GM18520 (cell line): ENCODE results near the gene TEAD1.
"Not testable (repeated sequence)": the region's sequence is repeated elsewhere in the genome, so short reads cannot be mapped to it uniquely, and the experiment has no call there.

Source experiments
- ATAC-seq: cut with Tn5 transposase; IDR thresholded peaks from one replicate; pipeline ENCODE4 v1.9.1; 2021; ENCODE audit not compliant: unreplicated experiment

TEAD1 gene

GRCh38 chr11:12853652-12854296, 179.6 kb downstream of the TEAD1 start:
- ATAC-seq: no peak

DNA sequence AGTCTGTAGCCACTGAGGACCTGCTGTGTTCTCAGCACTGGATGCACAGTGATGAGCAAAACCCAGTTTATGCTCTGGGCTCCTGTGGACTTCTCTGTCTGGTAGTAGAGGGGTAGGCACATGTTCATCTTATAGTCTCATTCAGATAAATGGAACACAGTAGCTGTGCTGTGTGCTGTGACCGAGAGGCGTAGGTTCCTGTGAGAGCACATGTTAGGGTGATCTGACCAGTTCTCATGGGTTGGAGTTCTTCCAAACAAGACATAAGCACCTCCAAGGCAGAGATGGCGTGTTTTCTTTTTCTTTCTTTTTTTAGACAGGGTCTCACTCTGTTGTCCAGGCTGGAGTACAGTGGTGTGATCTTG, 180.1 kb downstream of the TEAD1 start:
- ATAC-seq: no peak

GRCh38 chr11:12854829-12855228, 180.6 kb downstream of the TEAD1 start:
- ATAC-seq: no peak

- no peak for ATAC-seq
Observed at GRCh38 chr11:12856338-12856737, 182.1 kb downstream of the TEAD1 start.

GRCh38 chr11:12857572-12857971, 183.4 kb downstream of the TEAD1 start:
- ATAC-seq: no peak

DNA sequence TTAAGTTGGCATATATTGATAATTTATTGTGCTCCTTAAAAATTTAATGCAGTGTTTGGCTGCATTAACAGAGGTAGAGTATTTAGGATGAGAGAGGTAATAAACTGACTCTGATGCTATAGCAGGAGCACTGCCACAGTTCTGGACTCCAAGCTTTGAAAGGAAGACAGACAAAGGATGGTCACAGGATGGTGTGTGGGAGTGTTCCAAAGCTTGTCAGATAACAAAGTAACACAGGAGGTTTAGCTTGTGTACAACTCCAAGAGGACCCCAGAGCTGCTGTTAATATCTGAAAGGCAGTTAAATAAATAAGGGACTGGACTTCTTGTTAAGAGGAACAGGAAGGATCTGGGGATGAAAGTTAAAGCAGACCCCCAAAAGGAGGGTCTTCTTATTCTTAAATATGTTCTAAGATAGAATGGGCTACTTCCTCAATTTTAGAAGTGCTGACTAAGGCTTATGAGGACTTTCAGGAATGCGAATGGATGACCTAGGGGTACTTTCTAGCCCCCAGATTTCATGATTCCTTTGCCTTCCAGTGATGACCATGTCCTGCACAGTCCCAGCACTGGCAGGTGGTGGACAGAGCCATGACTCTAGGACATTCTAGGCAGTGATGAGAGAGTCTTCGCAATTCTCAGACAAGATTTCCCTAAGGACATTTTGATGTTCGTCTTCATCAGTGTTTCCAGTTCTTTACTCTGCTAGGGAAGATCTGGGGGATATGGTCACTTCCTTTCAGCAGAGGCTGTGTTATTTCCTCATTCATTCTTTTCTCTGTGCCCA, 185.8 kb downstream of the TEAD1 start:
- ATAC-seq: no peak

GRCh38 chr11:12860827-12861226, 186.6 kb downstream of the TEAD1 start:
- ATAC-seq: no peak

DNA sequence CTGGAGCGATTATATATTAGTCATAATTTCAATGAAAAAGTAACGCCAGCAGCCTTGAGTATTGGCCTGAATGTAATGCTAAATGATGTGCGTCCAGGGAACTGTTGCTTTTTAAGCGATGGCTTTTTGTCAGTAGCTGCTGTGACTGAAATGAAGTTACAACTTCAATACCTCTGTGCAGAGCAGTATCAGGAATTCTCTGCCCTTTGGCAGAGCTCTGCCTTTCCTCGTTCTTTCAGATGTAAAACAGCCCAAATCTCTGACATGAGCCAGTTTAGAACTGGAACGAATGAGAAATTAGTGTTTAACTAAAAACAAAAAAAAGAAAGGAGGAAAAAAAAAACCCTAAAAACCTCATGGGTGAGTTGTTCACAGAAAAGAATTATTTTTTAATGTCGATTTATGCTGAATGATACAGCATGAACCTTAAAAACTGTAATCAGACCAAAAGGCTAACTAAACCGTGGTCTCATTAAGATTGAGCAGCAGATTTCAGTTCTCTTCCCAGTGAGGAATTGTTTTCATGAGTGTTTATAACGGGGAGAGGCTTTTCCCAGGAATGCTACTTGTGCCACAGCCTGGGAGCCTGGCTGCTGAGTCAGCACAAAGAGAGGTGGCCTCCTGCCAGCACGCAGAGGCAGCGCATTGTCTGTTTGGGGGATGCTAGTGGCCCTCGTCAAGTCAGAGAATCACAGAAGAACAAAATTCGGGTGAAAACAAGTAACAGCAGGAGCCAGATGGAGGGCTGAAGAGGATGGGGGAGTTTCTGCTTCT, 188.7 kb downstream of the TEAD1 start:
- ATAC-seq: no peak

GRCh38 chr11:12863605-12864121, 189.4 kb downstream of the TEAD1 start:
- no peak for ATAC-seq

DNA sequence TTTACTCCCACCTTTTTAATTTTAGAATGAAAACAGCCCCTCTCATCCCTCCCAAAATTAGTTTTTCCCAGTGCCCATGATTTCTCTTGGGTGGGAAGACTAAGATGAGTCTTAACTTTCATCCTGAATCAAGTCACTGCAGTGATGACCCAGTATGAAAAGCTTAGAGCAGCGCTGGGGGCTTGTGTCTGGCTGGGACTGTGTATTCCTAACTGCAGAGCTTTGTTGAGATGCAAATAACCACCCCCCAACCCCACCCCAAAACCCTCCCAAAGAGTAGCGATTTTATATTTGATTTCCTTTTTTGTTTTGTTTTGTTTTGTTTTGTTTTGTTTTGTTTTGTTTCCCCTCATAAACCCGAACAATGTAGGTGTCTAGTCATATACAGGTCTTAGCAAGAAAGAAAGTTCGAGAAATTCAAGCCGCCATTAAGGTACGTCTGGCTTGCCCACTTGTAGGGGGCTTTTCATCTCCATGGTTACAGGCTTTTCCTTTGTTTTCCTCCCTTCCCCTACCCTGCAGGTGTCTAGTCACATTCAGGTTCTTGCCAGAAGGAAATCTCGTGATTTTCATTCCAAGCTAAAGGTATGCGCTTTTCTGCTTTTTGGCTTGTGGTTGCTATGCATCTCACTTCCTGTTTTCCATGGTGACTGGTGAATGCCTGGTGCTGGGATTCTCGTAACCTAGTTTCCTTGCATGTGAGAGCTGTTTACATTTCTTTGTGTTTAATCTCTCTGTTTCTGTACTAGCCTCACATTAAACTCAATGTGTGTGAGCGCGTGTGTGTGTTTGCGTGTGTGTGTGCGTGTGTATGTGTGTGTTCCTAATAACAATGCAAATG, 190.3 kb downstream of the TEAD1 start:
- ATAC-seq: no peak

GRCh38 chr11:12865863-12866595, 191.8 kb downstream of the TEAD1 start:
- ATAC-seq: no peak

DNA sequence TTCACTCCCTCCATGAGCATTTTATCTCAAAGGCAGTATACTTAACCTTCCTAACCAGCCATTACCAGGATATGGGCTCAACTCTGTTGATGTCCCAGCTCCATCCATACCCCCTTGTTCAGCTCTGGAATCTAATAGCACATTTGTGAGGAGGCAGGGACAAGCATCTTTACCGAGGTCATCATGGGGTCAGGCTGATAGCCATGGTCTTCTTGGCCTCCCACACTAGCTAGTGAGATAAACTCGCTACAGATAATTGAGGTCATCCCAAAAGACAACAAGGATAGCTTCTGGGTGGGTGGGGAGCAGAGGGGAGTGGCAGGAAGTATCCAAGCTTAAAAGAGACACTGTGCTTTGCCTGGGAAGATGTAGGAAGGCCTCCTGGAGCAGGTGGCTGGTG, 193.3 kb downstream of the TEAD1 start:
- no peak for ATAC-seq

- no peak for ATAC-seq
Observed at GRCh38 chr11:12868315-12869073, 194.3 kb downstream of the TEAD1 start.

DNA sequence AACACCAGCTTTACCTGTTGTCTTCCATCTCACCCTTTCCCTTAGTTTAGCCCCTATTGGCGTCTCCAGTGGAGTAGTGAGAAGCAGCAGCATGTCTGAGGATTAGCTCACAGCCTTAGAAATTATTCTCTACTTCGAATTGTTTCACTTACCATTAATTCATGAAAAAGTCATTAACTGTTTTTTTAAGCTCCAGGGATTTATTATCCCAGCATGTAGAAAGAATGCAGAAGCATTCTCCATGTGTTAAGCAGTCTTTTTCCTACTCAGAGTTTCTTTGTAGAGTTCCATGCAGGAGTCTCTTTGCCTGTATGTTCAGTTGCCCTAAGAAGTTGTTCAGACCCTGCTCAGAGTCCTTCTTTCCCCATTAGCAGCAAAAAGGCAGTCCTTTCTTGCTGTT, 197.0 kb downstream of the TEAD1 start:
- ATAC-seq: no peak

DNA sequence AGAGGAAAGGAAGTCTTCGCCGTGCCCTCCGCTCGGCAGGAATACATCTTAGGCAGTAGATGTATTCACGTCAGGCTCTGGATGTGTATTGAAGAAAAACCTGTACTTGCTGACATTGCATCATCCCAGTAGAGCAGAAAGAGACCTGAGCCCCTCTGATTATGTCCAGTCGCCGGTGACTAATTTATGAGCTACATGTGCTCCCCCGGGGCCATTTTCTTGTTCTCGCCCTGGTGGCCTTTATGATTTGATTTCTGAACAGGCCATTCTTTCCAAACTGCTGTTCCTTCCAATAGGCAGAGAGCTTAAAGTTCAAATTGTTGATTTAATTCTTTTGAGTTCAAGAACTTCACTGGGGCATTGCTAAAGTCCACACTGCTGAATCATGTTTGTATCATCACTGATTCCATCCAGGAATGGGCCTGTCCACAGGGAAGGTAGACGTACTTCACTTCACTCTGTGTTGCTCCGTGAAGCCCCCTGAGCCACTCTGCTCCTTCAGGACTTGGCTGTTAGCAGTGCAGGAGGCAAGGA, 197.6 kb downstream of the TEAD1 start:
- ATAC-seq: no peak

DNA sequence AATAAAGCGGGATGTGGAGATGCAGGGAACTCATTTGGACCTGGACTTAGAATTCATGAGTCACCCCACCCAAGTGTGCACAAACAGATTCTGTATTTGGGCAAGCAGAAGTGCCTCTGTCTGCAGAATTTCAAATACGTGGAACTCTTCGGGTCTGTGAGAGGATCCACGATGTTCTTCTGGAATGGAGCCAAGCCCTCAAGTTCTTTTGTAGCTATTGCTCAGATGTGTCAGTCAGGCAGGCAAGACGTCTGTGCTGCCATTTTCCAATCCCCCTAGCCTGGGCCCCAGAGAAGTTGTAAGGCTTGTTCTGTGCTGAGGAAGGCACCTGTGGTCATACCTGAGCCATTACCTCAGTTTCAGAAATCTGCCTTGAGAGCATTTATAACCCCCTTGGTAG, 202.1 kb downstream of the TEAD1 start:
- ATAC-seq: no peak

DNA sequence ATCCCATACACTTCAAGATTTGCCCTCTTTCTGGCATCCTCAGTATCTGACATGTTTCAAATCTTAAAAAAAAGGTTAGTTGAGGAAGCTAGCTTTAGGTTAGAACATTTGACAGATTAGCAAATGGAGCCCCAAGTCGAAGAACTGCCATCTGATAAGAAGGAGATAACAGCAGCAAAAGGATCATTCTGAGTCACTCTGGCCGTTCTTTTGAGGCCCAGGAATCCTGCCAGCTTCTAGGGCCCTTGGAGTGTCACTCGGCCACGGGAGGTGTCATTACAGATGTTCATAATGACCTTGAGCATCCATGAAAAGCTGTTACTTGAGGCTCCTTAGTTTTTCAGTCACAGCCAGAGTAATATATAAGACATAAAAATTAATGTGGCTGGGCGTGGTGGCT, 202.8 kb downstream of the TEAD1 start:
- ATAC-seq: no peak

DNA sequence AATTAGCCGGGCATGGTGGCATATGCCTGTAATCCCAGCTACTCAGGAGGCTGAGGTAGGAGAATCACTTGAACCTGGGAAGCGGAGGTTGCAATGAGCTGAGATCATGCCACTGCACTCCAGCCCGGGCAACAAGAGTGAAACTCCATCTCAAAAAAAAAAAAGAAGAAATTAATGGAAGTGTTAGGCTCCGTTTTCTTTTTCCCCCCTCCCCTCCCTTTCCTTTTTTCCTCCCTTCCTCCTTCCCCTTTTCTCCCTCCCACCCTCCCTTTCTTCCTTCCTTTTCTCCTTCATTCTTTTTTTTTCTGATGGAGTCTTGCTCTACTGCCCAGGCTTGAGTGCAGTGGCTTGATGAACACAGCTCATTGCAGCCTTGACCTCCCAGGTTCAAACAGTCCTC, 203.3 kb downstream of the TEAD1 start:
- ATAC-seq: not testable (repeated sequence)

DNA sequence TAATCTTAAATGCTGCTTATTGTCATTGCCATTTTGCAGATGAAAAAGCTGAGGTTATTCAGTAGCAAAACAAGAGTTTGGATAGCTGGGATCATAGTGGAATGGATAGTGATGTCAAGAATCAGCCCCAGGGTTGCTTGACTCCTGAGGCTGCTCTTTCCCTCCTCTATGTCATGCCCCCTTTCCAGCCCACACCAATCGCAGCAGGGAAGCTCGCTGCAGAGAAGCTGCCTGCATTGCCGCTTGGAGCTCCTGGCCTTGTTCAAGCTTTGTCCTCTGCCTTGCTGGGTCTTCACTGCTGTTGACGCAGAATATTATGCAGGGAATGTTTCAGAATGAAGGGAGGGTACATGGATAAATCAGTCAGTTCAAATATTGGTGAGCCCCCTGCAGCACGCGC, 206.1 kb downstream of the TEAD1 start:
- ATAC-seq: no peak
